Caco-2 (cell line): Measurements from ENCODE around the gene SRR. TPM values are rescaled to one million over a fixed set of nuclear protein-coding genes. Genes with fewer than 3 reads are reported as not detected.
"Not testable (repeated sequence)": the region's sequence is repeated elsewhere in the genome, so short reads cannot be mapped to it uniquely, and the experiment has no call there.

ENCODE experiments used
- BruUV-seq: library from RNA; stranded (reverse); fragments of 400-500 nt; replicated peaks from 2 replicates; lab custom pipeline; 2021; lab: Mats Ljungman, UMichigan
- CTCF ChIA-PET: fragments of 300-600 bp; sonication (Branson Sonifier 250); formaldehyde crosslinking; loops from one replicate; lab custom pipeline; 2022; ENCODE audit warnings: antibody characterized with exemption; lab: Charles Lee
- POLR2A ChIA-PET: fragments of 300-600 bp; sonication (Branson Sonifier 250); formaldehyde crosslinking; loops from one replicate; lab custom pipeline; 2022; ENCODE audit warnings: antibody characterized with exemption; lab: Charles Lee
- DNase-seq, 2 experiments: peaks; one replicate each; pipeline versions ENCODE4 v3.0.0 to v3.0.0-alpha.2; 2020 to 2022
- H3K27me3 ChIP-seq: replicated peaks from 2 replicates; pipeline ENCODE4 v1.6.0; 2011; ENCODE audit warnings: low read length; ENCODE audit not compliant: control insufficient read depth, insufficient read depth
- H3K36me3 ChIP-seq: 2 replicates; pipeline ENCODE4 v1.5.1; 2011; ENCODE audit warnings: low read length; ENCODE audit not compliant: control insufficient read depth, insufficient read depth
- H3K4me1 ChIP-seq: fragments of 250-450 bp; sonication (Bioruptor Pico); 2 replicates; pipeline ENCODE4 v1.5.1; 2020; ENCODE audit warnings: mild to moderate bottlenecking
- H3K4me3 ChIP-seq: 2 replicates; pipeline ENCODE4 v1.5.1; 2011; ENCODE audit warnings: low read depth, mild to moderate bottlenecking, control low read depth, low read length
- H3K9me3 ChIP-seq: fragments of 250-450 bp; sonication (Bioruptor Pico); 2 replicates; pipeline ENCODE4 v1.5.1; 2020; ENCODE audit warnings: mild to moderate bottlenecking, moderate library complexity
- H3K27ac Mint-ChIP-seq: one replicate; pipeline ENCODE4 v1.8.0; 2022; ENCODE audit warnings: mixed read lengths; ENCODE audit not compliant: unreplicated experiment
- H3K27me3 Mint-ChIP-seq: one replicate; pipeline ENCODE4 v1.8.0; 2022; ENCODE audit warnings: mixed read lengths; ENCODE audit not compliant: insufficient read depth, unreplicated experiment
- H3K36me3 Mint-ChIP-seq: one replicate; pipeline ENCODE4 v1.8.0; 2022; ENCODE audit warnings: mild to moderate bottlenecking, mixed read lengths; ENCODE audit not compliant: insufficient read depth, unreplicated experiment
- H3K4me1 Mint-ChIP-seq: one replicate; pipeline ENCODE4 v1.8.0; 2022; ENCODE audit warnings: low read depth, mixed read lengths; ENCODE audit not compliant: unreplicated experiment
- H3K4me3 Mint-ChIP-seq: one replicate; pipeline ENCODE4 v1.8.0; 2022; ENCODE audit warnings: mild to moderate bottlenecking, moderate library complexity, mixed read lengths; ENCODE audit not compliant: unreplicated experiment
- H3K9me3 Mint-ChIP-seq: one replicate; pipeline ENCODE4 v1.8.0; 2022; ENCODE audit warnings: mixed read lengths; ENCODE audit not compliant: unreplicated experiment
- CTCF ChIP-seq, 2 experiments: fragments of 200-600 bp in 1 of 2; IDR thresholded peaks; 1 replicate in 1 of 2; 2 replicates in 1 of 2; pipeline versions ENCODE4 v1.5.1 to v1.8.0; 2011 to 2022; ENCODE audit warnings: antibody characterized with exemption in 1 of 2, control low read depth in 1 of 2, inconsistent platforms in 1 of 2, low read depth in 1 of 2, low read length in 1 of 2, mild to moderate bottlenecking in 1 of 2, moderate library complexity in 1 of 2; ENCODE audit not compliant: insufficient read depth in 1 of 2, severe bottlenecking in 1 of 2, unreplicated experiment in 1 of 2
- intact Hi-C: fragments of 100-400 bp; cut with micrococcal nuclease; formaldehyde crosslinking; loops from one replicate; pipeline ENCODE4 v1.10.0; 2022; ENCODE audit not compliant: unreplicated experiment
- total RNA-seq: library from RNA; stranded (reverse); gene quantifications from 2 replicates; pipeline ENCODE4 v1.2.3, GENCODE V29; 2022

The SRR gene
- total RNA-seq, 1 experiment from 2014 or later: 18.2 TPM

- H3K4me3 Mint-ChIP-seq: no peak overlapping the region
- Histone ChIP-seq H3K9me3 (no peaks in the 10 kb centered on the region), H3K4me3 (no peak overlapping the region), H3K36me3 (no peaks in the 10 kb centered on the region; the same call in none of the 2 replicates), H3K4me1 (no peaks in the 10 kb centered on the region), H3K27me3 (no peaks in the 10 kb centered on the region)
- H3K36me3 Mint-ChIP-seq: peaks cover 34% of the 10 kb centered on the region
- no peaks in the 10 kb centered on the region for H3K4me1 Mint-ChIP-seq
- no peak for DNase-seq
- H3K27me3 Mint-ChIP-seq: no peaks in the 10 kb centered on the region
- no TSS peak for BruUV-seq
- CTCF ChIA-PET: no interaction called here
- POLR2A ChIA-PET: no interaction called here
- intact Hi-C loops: no loop called here
- TF ChIP-seq CTCF (IDR thresholded peaks at IDR 0.05; ENCODE audit: insufficient read depth in 1 of 2, low read depth in 1 of 2, low read length in 1 of 2, severe bottlenecking in 1 of 2, unreplicated experiment in 1 of 2): no peak
- no peak overlapping the region for H3K27ac Mint-ChIP-seq
- no peaks in the 10 kb centered on the region for H3K9me3 Mint-ChIP-seq
These were observed 41.6 kb upstream of the SRR start for GRCh38 chr17:2262135-2262587.

GRCh38 chr17:2263183-2264066 lies 40.3 kb upstream of the SRR start:
- CTCF ChIA-PET: interaction anchor here (1.7 kb wide), 1 partner anchor 19 kb away, joined by 6 read pairs; no protein-coding TSS in a partner anchor
- H3K9me3 ChIP-seq: no peaks in the 10 kb centered on the region
- TF ChIP-seq CTCF (IDR thresholded peaks at IDR 0.05; ENCODE audit: insufficient read depth in 1 of 2, low read depth in 1 of 2, low read length in 1 of 2, severe bottlenecking in 1 of 2, unreplicated experiment in 1 of 2): no peak
- POLR2A ChIA-PET: no interaction called here
- Mint-ChIP-seq H3K9me3 (no peaks in the 10 kb centered on the region), H3K4me3 (no peak overlapping the region), H3K4me1 (no peaks in the 10 kb centered on the region), H3K27me3 (no peaks in the 10 kb centered on the region), H3K36me3 (peaks cover 36% of the 10 kb centered on the region), H3K27ac (no peak overlapping the region)
- H3K36me3 ChIP-seq: no peaks in the 10 kb centered on the region; the same call in none of the 2 replicates
- no peak overlapping the region for H3K4me3 ChIP-seq
- no peak for DNase-seq
- intact Hi-C loops: no loop called here
- no peaks in the 10 kb centered on the region for H3K27me3 ChIP-seq
- no peaks in the 10 kb centered on the region for H3K4me1 ChIP-seq
- no TSS peak for BruUV-seq

- no peak for TF ChIP-seq CTCF (IDR thresholded peaks at IDR 0.05; ENCODE audit: insufficient read depth in 1 of 2, low read depth in 1 of 2, low read length in 1 of 2, severe bottlenecking in 1 of 2, unreplicated experiment in 1 of 2)
- ChIA-PET POLR2A (no interaction called here), CTCF (interaction anchor here (1.7 kb wide), 1 partner anchor 19 kb away, joined by 6 read pairs; no protein-coding TSS in a partner anchor)
- no peak for DNase-seq
- no peaks in the 10 kb centered on the region for H3K4me1 ChIP-seq
- H3K27ac Mint-ChIP-seq: no peak overlapping the region
- H3K27me3 Mint-ChIP-seq: no peaks in the 10 kb centered on the region
- peaks cover 38% of the 10 kb centered on the region for H3K36me3 Mint-ChIP-seq
- H3K36me3 ChIP-seq: no peaks in the 10 kb centered on the region; the same call in none of the 2 replicates
- H3K9me3 Mint-ChIP-seq: no peaks in the 10 kb centered on the region
- no peaks in the 10 kb centered on the region for H3K27me3 ChIP-seq
- no peaks in the 10 kb centered on the region for H3K9me3 ChIP-seq
- intact Hi-C loops: no loop called here
- H3K4me3 ChIP-seq: no peak overlapping the region
- no peak overlapping the region for H3K4me3 Mint-ChIP-seq
- H3K4me1 Mint-ChIP-seq: no peaks in the 10 kb centered on the region
- BruUV-seq: no TSS peak
These were observed 39.5 kb upstream of the SRR start for GRCh38 chr17:2264067-2264860.

- H3K36me3 ChIP-seq, H3K9me3 Mint-ChIP-seq, CTCF ChIA-PET, H3K9me3 ChIP-seq, H3K4me1 Mint-ChIP-seq, H3K4me1 ChIP-seq, BruUV-seq, intact Hi-C loops, H3K4me3 ChIP-seq, H3K27ac Mint-ChIP-seq, POLR2A ChIA-PET, H3K27me3 Mint-ChIP-seq, DNase-seq, H3K27me3 ChIP-seq, H3K4me3 Mint-ChIP-seq: not testable (repeated sequence)
- peaks cover 38% of the 10 kb centered on the region for H3K36me3 Mint-ChIP-seq
These were observed 38.6 kb upstream of the SRR start for GRCh38 chr17:2265166-2265565.
